Fibroblast of mammary gland (primary cell): ENCODE measurements around the gene CXCR5.

Experiments
- DNase-seq: peaks from one replicate; pipeline ENCODE4 v3.0.0-alpha.2; 2010; ENCODE audit warnings: low read depth
- H3K4me3 ChIP-seq: 2 replicates; pipeline ENCODE4 v1.5.1; 2011; ENCODE audit warnings: low read depth, mild to moderate bottlenecking, low read length, moderate library complexity; ENCODE audit not compliant: control insufficient read depth
- TF ChIP-seq, protein P1 (sequence below): conservative IDR thresholded peaks from 2 replicates; pipeline ENCODE4 v1.5.1; 2011; ENCODE audit warnings: low read depth, low read length, inconsistent platforms; ENCODE audit not compliant: control insufficient read depth, insufficient read depth

Gene CXCR5

DNA sequence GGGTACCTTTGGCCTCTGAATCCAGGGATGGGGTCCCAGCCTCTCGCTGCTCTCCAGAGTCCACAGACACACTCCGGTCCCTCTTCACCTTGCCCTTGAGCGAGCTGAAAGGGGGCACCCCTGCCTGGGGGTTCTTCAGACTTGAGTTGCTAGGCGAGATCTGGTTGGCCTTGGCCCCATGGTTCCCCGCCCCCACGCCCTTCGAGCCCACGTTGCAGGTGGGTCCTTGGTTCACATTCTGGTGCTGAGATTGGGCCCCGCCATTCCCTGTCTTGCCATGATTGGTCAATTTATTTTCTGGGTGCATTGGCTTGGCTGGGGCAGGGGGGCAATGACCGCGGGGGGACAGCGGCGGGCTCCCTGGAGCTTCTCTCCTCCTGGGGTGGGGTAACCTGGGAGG is 24.6 kb downstream of the CXCR5 start:
- DNase-seq, result no peak
- H3K4me3 ChIP-seq, result no peak overlapping the region
- TF ChIP-seq, protein P1, sequence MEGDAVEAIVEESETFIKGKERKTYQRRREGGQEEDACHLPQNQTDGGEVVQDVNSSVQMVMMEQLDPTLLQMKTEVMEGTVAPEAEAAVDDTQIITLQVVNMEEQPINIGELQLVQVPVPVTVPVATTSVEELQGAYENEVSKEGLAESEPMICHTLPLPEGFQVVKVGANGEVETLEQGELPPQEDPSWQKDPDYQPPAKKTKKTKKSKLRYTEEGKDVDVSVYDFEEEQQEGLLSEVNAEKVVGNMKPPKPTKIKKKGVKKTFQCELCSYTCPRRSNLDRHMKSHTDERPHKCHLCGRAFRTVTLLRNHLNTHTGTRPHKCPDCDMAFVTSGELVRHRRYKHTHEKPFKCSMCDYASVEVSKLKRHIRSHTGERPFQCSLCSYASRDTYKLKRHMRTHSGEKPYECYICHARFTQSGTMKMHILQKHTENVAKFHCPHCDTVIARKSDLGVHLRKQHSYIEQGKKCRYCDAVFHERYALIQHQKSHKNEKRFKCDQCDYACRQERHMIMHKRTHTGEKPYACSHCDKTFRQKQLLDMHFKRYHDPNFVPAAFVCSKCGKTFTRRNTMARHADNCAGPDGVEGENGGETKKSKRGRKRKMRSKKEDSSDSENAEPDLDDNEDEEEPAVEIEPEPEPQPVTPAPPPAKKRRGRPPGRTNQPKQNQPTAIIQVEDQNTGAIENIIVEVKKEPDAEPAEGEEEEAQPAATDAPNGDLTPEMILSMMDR, result no peak

DNA sequence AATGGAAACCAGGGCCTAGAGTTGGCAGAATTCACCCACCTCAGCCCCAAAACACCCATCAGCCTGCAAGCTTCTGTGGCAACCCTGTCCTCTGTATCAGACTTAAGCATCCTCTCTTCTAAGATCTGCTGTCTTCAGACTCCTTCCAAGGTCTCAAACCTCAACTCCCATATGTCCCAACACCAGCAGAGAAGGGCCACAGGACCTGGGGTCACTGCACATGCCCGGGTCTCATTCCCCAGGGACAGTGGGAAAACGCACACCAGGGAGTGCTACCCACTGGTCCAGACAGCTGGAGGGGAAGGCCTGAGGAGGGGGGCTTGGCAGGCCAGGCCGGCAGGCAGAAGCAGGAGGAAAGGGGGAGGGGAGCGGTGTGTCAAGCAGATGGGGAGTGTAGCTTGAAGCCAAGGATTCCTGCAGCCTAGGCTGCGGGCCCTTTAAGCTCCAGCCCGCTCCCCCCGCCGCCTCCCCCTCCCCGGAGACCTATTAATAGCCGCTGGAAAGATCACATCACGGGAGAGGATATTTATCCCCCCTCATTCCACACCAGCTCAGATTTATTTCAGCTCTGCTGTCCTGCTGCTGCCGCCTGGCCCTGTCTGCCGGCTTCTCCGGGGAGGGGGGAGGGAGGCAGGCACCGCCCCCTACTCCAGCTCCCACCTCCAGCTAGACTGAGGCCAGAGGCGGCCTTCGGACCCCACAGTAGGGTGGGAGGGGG is 25.4 kb downstream of the CXCR5 start:
- TF ChIP-seq, protein P1, result no peak
- peak; percentile 88 for DNase-seq
- H3K4me3 ChIP-seq, result peak overlapping the region; percentile 37

DNA sequence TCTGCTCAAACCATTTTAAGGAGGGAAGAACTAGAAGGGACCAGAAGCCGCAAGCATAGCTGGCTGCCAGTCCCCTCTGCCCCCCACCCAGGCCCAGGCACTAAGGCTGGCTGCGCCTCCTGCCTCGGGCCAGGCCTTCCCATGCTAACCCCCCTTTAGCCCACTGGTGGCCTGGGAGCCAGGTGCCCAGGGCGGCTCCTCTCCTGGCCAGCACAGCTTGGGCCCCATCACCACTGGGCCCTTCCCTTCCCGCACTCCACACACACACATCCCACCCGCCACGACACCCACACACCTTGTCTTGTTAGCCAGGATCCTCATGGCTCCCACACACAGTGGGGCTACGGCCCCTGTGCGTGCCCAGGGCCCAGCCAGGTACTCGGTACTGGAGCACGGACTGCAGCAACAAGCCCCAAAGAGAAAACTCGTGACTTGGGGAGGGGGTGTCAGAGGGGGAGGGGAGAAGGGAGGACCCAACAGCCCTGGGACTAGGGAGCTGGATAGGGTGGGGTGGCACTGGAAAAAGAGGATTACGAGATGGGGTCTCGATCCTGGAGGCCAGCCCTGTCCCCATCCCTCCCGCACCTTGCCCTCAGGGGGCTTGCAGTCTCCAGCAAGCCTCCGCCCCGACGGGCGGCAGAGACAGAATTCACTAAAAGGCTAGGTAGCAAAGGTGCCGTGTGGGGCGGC is 26.1 kb downstream of the CXCR5 start:
- TF ChIP-seq, protein P1, result no peak
- DNase-seq, result no peak
- H3K4me3 ChIP-seq, result peak overlapping the region; percentile 37

DNA sequence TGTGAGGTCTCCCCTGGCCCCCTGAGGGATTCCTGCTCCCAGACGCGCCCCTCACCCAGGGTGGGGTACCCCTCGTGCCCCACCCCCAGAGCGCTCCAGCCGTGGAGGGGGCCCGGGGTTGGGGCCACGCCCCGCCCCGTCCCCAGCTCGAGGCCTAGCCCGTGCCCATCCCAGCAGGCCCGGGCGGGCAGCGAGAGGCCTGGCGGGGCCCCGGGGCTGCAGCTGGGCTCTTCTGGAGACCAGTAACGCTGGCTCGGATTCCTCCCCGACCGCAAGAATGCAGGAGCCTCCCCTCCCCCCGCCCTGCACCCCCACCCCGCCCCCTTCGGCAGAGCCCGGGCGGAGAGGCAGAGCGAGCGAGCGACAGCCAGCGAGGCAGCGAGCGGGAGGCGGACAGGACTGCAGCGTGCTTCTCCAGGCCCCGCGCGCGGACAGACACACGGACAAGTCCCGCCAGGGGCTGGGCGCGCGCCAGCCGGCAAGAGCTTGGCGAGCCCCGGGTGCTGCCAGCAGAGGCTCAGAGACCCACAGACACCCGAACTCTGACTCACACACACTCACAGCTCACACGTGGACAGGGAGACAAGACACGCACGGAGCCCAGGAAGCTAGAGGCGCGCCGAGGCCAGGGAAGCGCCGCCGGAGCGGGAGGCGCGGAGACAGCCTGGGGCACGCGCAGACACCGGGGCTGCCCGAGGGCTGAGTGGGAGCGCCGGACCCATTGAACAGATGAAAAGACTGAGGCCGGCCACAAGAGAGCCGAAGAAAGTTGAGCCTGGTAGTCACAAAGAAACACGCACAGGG is 26.8 kb downstream of the CXCR5 start:
- DNase-seq, result peak; percentile 86
- TF ChIP-seq, protein P1, result no peak
- H3K4me3 ChIP-seq, result peak overlapping the region; percentile 37

DNA sequence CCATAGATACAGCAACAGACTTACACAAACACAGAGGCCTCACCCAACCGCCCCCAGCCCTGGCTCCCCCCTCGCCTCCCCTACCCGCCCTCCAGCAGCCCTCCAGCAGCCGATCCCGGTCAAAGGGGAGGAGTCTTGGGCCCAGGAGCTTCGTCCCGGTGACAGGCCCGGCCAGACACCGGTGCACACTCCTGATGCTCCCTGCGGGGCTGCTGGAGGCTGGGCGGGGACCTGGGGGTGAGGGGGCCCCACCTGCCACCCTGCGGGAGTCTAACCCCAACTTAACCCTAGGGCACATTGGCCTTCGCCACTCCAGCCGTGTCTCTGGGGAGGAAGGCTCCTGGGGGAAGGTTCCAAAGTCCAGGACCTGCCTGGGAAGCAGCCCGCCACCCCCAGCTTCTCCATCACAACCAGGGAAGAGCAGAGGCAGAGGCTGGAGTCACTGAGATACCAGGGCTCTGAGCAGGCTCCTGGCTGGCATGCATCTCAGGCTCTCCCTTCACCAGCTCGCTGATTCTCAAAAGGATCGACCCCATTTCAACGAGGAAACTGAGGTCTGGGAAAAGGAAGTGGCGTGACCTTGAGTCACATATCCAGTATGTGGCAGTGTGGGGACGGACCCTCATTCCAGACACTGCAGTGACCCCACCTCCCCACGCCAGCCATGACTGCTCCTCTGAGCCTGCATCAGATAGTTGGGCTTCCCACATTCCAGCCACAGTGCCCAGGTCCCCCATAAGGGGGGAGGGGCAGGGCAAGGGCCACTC is 27.6 kb downstream of the CXCR5 start:
- DNase-seq, result peak; percentile 46
- H3K4me3 ChIP-seq, result peak overlapping the region; percentile 10
- TF ChIP-seq, protein P1, result no peak
